Measurements from ENCODE around the gene HNRNPD. TPM values are rescaled to one million over a fixed set of nuclear protein-coding genes. Genes with fewer than 3 reads are reported as not detected.
"Not testable (repeated sequence)": the region's sequence is repeated elsewhere in the genome, so short reads cannot be mapped to it uniquely, and the experiment has no call there.

The HNRNPD gene
- total RNA-seq, 5 donors from 2014 or later (not counting 1 experiment from before 2014, with no cell fraction given): 193 to 274 (median 202) TPM

DNA sequence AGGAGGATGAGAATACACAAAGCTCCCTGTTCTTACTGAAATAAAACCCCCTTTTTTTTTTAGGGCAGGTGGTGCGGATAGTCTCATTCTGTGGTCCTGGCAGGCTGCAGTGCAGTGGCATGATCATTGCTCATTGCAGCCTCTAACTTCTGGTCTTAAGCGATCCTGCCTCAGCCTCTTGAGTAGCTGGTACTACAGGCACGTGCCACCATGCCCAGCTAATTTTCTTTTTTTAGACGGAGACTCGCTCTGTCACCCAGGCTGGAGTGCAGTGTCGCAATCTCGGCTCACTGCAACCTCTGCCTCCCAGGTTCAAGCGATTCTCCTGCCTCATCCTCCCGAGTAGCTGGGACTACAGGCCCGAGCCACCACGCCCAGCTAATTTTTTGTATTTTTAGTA lies 41.3 kb upstream of the HNRNPD start:
- peaks cover 19% of the 10 kb centered on the region in 2 donors for H3K27me3 Mint-ChIP-seq
- not testable (repeated sequence) for H3K27ac ChIP-seq (ENCODE audit: low read length); H3K4me3 Mint-ChIP-seq; DNase-seq; H3K9me3 Mint-ChIP-seq; H3K4me1 Mint-ChIP-seq; H3K9me3 ChIP-seq; H3K4me1 ChIP-seq (ENCODE audit: control insufficient read depth in 1 of 2, extremely low read depth in 1 of 2, insufficient read depth in 2 of 2, low read length in 2 of 2); H3K27ac Mint-ChIP-seq; H3K36me3 ChIP-seq (ENCODE audit: control insufficient read depth in 2 of 2, extremely low read depth in 1 of 2, insufficient read depth in 1 of 2, low read length in 1 of 2); ATAC-seq (replicated peaks in 1 of 4); H3K36me3 Mint-ChIP-seq; H3K4me3 ChIP-seq (ENCODE audit: control insufficient read depth in 1 of 2, extremely low read depth in 1 of 2, low read length in 1 of 2)
- peaks cover 0 to 20% of the 10 kb centered on the region in 2 experiments for H3K27me3 ChIP-seq (replicated peaks in 1 of 2; ENCODE audit: control insufficient read depth in 2 of 2, extremely low read depth in 1 of 2, insufficient read depth in 2 of 2, low read length in 1 of 2)
- 89% methylated on average over 8 of the region's 11 CpGs for WGBS (ENCODE audit: insufficient coverage)
- ChIA-PET POLR2A (interaction anchor here in 1 of 2 donors (0.8 kb wide), 1 partner anchor 599 kb away, joined by 3 read pairs; no protein-coding TSS in a partner anchor), CTCF (interaction anchor here (0.6 to 1.4 kb wide), 4 partner anchors 17 to 1898 kb away, joined by 3 to 4 read pairs (median 3); no protein-coding TSS in a partner anchor)

DNA sequence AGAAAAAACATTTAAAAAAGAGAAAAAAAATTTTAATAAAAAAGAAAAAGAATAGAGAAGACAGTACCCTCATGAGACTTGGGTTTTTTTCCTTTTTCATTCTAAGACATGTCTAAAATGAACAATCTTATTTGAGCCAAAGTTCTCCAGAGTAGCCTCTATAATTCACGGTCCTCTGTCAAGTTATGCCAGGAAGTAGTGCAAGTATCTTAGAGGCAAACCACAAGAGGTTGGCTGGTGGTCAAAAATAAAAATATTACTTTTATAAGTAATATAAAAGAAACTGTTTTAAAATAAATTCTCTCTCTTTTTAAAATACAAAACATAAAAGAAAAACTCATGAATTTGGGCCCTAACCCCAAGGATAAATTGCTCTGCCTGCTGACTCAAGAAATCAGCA lies 29.9 kb upstream of the HNRNPD start:
- H3K4me3 Mint-ChIP-seq: no peak overlapping the region
- DNase-seq (no peak), ATAC-seq (replicated peaks in 1 of 4) (no peak)
- H3K36me3 Mint-ChIP-seq: no peaks in the 10 kb centered on the region
- peaks cover 0 to 3% of the 10 kb centered on the region in 2 experiments for H3K27me3 ChIP-seq (replicated peaks in 1 of 2; ENCODE audit: control insufficient read depth in 2 of 2, extremely low read depth in 1 of 2, insufficient read depth in 2 of 2, low read length in 1 of 2)
- H3K27ac Mint-ChIP-seq: no peak overlapping the region
- ChIA-PET CTCF (interaction anchor here in 1 of 2 donors (0.6 kb wide), 1 partner anchor 607 kb away, joined by 7 read pairs; the partner anchor contains the start of gene LIN54), POLR2A (no interaction called here)
- no peaks in the 10 kb centered on the region for H3K9me3 Mint-ChIP-seq
- H3K27ac ChIP-seq (ENCODE audit: low read length): no peak overlapping the region
- H3K4me1 Mint-ChIP-seq: no peaks in the 10 kb centered on the region
- no peak overlapping the region for H3K4me3 ChIP-seq (ENCODE audit: control insufficient read depth in 1 of 2, extremely low read depth in 1 of 2, low read length in 1 of 2)
- H3K4me1 ChIP-seq (ENCODE audit: control insufficient read depth in 1 of 2, extremely low read depth in 1 of 2, insufficient read depth in 2 of 2, low read length in 2 of 2): no peaks in the 10 kb centered on the region
- peaks cover 0 to 9% of the 10 kb centered on the region in 2 donors for H3K27me3 Mint-ChIP-seq
- no peaks in the 10 kb centered on the region for H3K9me3 ChIP-seq
- H3K36me3 ChIP-seq (ENCODE audit: control insufficient read depth in 2 of 2, extremely low read depth in 1 of 2, insufficient read depth in 1 of 2, low read length in 1 of 2): no peaks in the 10 kb centered on the region
- WGBS (ENCODE audit: insufficient coverage): no CpG with 5 or more reads among the region's 1 CpG

DNA sequence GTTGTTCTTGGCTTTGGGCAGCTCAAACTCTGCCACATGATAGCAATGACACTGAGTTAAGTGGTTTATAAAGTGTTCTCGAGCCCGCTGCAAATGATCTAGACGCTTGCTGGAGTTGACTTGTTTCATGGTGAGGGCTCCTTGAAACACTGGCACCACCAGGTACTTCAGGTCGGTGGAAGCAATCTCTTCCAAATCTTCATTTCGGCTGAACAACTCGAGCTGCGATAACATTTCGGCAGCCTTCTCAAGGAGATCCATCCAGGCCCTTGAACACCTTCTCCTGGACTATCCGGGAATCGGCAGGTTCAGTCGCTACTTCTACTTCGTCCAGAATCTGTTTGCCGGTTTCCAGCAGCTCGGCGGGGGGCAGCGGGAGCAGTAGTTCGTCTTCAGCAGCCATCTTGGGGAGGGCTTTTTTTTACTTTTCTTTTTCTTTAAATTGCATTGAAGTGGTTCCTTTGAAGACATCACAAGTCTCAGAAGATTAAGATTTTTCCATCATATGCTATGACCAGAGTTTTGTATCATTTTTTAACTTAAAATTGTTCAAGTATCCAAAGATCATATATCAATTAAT lies 28.5 kb upstream of the HNRNPD start:
- no peaks in the 10 kb centered on the region for H3K36me3 ChIP-seq (ENCODE audit: control insufficient read depth in 2 of 2, extremely low read depth in 1 of 2, insufficient read depth in 1 of 2, low read length in 1 of 2)
- Mint-ChIP-seq H3K4me3 (no peak overlapping the region), H3K4me1 (no peaks in the 10 kb centered on the region), H3K9me3 (no peaks in the 10 kb centered on the region), H3K27me3 (peaks cover 0 to 9% of the 10 kb centered on the region in 2 donors), H3K36me3 (no peaks in the 10 kb centered on the region), H3K27ac (no peak overlapping the region)
- H3K4me3 ChIP-seq (ENCODE audit: control insufficient read depth in 1 of 2, extremely low read depth in 1 of 2, low read length in 1 of 2): no peak overlapping the region
- ChIA-PET POLR2A (no interaction called here), CTCF (no interaction called here)
- peaks cover 0 to 3% of the 10 kb centered on the region in 2 experiments for H3K27me3 ChIP-seq (replicated peaks in 1 of 2; ENCODE audit: control insufficient read depth in 2 of 2, extremely low read depth in 1 of 2, insufficient read depth in 2 of 2, low read length in 1 of 2)
- H3K4me1 ChIP-seq (ENCODE audit: control insufficient read depth in 1 of 2, extremely low read depth in 1 of 2, insufficient read depth in 2 of 2, low read length in 2 of 2): no peaks in the 10 kb centered on the region
- H3K27ac ChIP-seq (ENCODE audit: low read length): no peak overlapping the region
- ATAC-seq (replicated peaks in 1 of 4) (no peak), DNase-seq (no peak)
- H3K9me3 ChIP-seq: no peaks in the 10 kb centered on the region
- 98% methylated on average over 9 of the region's 17 CpGs for WGBS (ENCODE audit: insufficient coverage)

DNA sequence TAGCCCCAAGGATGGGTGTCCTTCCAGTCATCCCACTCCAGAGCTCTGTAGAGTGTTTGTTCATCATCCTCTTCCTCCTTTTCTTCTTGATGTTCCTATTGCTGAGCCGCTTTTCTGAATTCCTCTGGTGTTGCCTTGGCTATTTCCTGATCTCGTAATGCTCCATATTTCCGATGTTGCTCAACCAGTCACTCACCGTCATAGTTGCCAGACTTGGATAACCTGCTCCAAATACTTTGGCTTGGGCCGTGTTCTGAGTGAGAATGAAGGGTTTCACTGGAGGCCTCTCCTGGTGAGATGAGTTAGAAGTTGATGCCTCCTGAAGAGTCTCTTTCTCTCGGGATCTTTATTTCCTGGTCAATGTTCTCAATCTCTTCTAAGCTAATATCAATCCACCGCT lies 27.8 kb upstream of the HNRNPD start:
- Histone ChIP-seq H3K27ac (ENCODE audit: low read length) (no peak overlapping the region), H3K4me1 (ENCODE audit: control insufficient read depth in 1 of 2, extremely low read depth in 1 of 2, insufficient read depth in 2 of 2, low read length in 2 of 2) (no peaks in the 10 kb centered on the region), H3K36me3 (ENCODE audit: control insufficient read depth in 2 of 2, extremely low read depth in 1 of 2, insufficient read depth in 1 of 2, low read length in 1 of 2) (no peaks in the 10 kb centered on the region), H3K4me3 (ENCODE audit: control insufficient read depth in 1 of 2, extremely low read depth in 1 of 2, low read length in 1 of 2) (no peak overlapping the region), H3K27me3 (replicated peaks in 1 of 2; ENCODE audit: control insufficient read depth in 2 of 2, extremely low read depth in 1 of 2, insufficient read depth in 2 of 2, low read length in 1 of 2) (peaks cover 0 to 3% of the 10 kb centered on the region in 2 experiments), H3K9me3 (no peaks in the 10 kb centered on the region)
- no peaks in the 10 kb centered on the region for H3K4me1 Mint-ChIP-seq
- peaks cover 0 to 9% of the 10 kb centered on the region in 2 donors for H3K27me3 Mint-ChIP-seq
- ChIA-PET POLR2A (no interaction called here), CTCF (no interaction called here)
- no peak overlapping the region for H3K27ac Mint-ChIP-seq
- WGBS (ENCODE audit: insufficient coverage): 88% methylated on average over 5 of the region's 7 CpGs
- no peak for ATAC-seq (replicated peaks in 1 of 4)
- DNase-seq: no peak
- H3K4me3 Mint-ChIP-seq: no peak overlapping the region
- no peaks in the 10 kb centered on the region for H3K36me3 Mint-ChIP-seq
- H3K9me3 Mint-ChIP-seq: no peaks in the 10 kb centered on the region

DNA sequence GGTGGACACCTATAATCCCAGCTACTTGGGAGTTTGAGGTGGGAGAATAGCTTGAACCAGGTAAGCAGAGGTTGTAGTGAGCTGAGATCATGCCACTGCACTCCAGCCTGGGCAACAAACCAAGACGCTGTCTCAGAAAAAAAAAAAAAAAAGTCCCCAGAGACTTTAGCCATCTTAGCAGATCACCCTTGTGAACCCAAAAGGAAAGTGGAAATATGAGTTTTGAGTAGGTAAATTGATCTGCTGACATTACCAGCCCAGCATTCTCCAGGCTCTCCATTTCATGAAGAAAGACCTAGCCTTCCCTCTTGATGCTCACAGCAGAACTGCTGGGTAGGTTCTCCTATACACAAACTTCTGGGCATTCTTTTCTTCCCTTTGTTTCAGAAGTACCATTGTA lies 24.5 kb upstream of the HNRNPD start:
- WGBS (ENCODE audit: insufficient coverage): no CpG with 5 or more reads among the region's 1 CpG
- H3K36me3 Mint-ChIP-seq: no peaks in the 10 kb centered on the region
- no peak overlapping the region for H3K4me3 Mint-ChIP-seq

DNA sequence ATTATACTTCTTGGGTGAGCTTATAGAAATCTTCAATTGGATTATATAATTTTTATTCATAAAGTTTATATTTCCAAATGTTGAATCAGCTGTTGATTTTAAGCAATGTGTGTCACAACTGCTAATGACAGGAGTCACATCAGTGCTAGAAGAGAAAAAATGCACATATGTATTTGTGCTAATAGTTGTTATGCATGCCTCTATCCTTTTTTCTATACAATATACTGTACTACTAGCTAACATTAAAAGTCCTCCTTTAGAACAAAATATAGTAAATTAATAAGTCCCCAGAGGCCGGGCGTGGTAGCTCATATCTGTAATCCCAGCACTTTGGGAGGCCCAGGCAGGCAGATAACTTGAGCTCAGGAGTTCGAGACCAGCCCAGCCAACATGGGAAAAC lies 23.7 kb upstream of the HNRNPD start:
- H3K36me3 Mint-ChIP-seq: no peaks in the 10 kb centered on the region
- H3K9me3 ChIP-seq: no peaks in the 10 kb centered on the region
- no peaks in the 10 kb centered on the region for H3K36me3 ChIP-seq (ENCODE audit: control insufficient read depth in 2 of 2, extremely low read depth in 1 of 2, insufficient read depth in 1 of 2, low read length in 1 of 2)
- H3K4me1 Mint-ChIP-seq: no peaks in the 10 kb centered on the region
- WGBS (ENCODE audit: insufficient coverage): no CpG with 5 or more reads among the region's 3 CpGs
- H3K4me1 ChIP-seq (ENCODE audit: control insufficient read depth in 1 of 2, extremely low read depth in 1 of 2, insufficient read depth in 2 of 2, low read length in 2 of 2): no peaks in the 10 kb centered on the region
- no peak overlapping the region for H3K4me3 Mint-ChIP-seq
- H3K4me3 ChIP-seq (ENCODE audit: control insufficient read depth in 1 of 2, extremely low read depth in 1 of 2, low read length in 1 of 2): no peak overlapping the region
- CTCF ChIA-PET: interaction anchor here (0.7 to 0.8 kb wide), 2 partner anchors 17 kb away, joined by 3 read pairs; no protein-coding TSS in a partner anchor
- H3K27ac ChIP-seq (ENCODE audit: low read length): no peak overlapping the region
- ATAC-seq (replicated peaks in 1 of 4) (no peak), DNase-seq (no peak)
- H3K27me3 Mint-ChIP-seq: peaks cover 0 to 9% of the 10 kb centered on the region in 2 donors
- no peaks in the 10 kb centered on the region for H3K9me3 Mint-ChIP-seq
- H3K27me3 ChIP-seq (replicated peaks in 1 of 2; ENCODE audit: control insufficient read depth in 2 of 2, extremely low read depth in 1 of 2, insufficient read depth in 2 of 2, low read length in 1 of 2): no peaks in the 10 kb centered on the region
- no peak overlapping the region for H3K27ac Mint-ChIP-seq
- POLR2A ChIA-PET: interaction anchor here (0.5 to 0.7 kb wide), 4 partner anchors 13 to 1460 kb away, joined by 3 to 11 read pairs (median 6); no protein-coding TSS in a partner anchor

More for the DNA sequence above, 24.5 kb upstream of the HNRNPD start:
- no peaks in the 10 kb centered on the region for H3K9me3 ChIP-seq
- no peak for ATAC-seq (replicated peaks in 1 of 4)
- POLR2A ChIA-PET: interaction anchor here (0.6 kb wide), 2 partner anchors 24 to 26 kb away, joined by 3 to 4 read pairs; no protein-coding TSS in a partner anchor
- H3K4me3 ChIP-seq (ENCODE audit: control insufficient read depth in 1 of 2, extremely low read depth in 1 of 2, low read length in 1 of 2): no peak overlapping the region
- H3K4me1 Mint-ChIP-seq: no peaks in the 10 kb centered on the region
- no peak overlapping the region for H3K27ac ChIP-seq (ENCODE audit: low read length)
- H3K27me3 Mint-ChIP-seq: peaks cover 0 to 9% of the 10 kb centered on the region in 2 donors
- H3K4me1 ChIP-seq (ENCODE audit: control insufficient read depth in 1 of 2, extremely low read depth in 1 of 2, insufficient read depth in 2 of 2, low read length in 2 of 2): no peaks in the 10 kb centered on the region
- no peak for DNase-seq
- CTCF ChIA-PET: interaction anchor here (0.7 kb wide), 3 partner anchors 16 to 839 kb away, joined by 3 to 8 read pairs (median 7); no protein-coding TSS in a partner anchor
- no peaks in the 10 kb centered on the region for H3K27me3 ChIP-seq (replicated peaks in 1 of 2; ENCODE audit: control insufficient read depth in 2 of 2, extremely low read depth in 1 of 2, insufficient read depth in 2 of 2, low read length in 1 of 2)
- H3K9me3 Mint-ChIP-seq: no peaks in the 10 kb centered on the region
- H3K36me3 ChIP-seq (ENCODE audit: control insufficient read depth in 2 of 2, extremely low read depth in 1 of 2, insufficient read depth in 1 of 2, low read length in 1 of 2): no peaks in the 10 kb centered on the region
- no peak overlapping the region for H3K27ac Mint-ChIP-seq

Measured in T-cell (primary cell).